Left hindlimb (tissue), 1 donor: ENCODE results near the gene ACE.

Experiments used
- DNase-seq: peaks from one replicate; pipeline ENCODE4 v3.0.0-alpha.2; 2018

Gene ACE

DNA sequence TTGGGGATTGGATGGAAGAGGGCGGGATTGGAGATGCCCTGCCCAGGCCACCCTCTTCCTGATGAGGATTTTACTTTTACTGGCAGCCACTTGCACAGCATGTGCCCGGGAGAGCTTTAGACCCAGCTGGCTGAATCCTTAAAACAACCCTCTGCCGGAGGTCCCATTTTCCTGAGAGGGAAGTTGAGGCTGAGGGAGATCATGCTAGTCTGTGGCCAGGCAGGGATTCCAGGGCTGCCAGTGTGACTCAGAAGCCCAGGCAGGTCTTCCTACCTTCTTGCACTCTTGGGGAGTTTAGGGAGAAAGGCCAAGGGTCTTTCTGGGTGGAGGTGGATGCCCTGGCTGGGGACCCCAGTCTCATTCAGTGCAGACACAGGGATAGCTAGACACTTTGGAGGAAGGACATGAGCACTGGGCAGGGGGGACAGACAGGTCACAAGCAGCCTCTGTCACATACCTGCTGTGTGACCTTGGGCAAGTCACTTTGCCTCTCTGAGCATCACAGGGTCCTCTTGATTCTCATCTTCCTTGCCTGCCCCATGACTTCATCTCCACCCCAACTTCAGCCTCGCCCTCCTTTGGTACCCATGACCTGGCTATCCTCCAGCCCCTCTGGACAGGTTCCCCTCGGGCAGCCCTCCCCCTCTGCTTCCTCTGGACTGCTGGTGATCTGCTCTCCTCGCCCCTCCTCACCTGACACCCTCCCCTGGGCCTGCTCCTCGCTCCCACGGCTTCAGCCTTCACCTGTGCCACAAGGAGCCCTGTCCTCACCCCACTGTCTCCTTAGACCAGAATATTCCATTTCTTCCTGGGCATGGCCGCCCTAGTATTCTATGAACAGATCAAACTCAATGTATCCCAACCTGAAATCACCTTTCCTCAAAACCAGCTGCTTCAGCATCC, 62.1 kb downstream of the ACE start:
- DNase-seq: no peak

DNA sequence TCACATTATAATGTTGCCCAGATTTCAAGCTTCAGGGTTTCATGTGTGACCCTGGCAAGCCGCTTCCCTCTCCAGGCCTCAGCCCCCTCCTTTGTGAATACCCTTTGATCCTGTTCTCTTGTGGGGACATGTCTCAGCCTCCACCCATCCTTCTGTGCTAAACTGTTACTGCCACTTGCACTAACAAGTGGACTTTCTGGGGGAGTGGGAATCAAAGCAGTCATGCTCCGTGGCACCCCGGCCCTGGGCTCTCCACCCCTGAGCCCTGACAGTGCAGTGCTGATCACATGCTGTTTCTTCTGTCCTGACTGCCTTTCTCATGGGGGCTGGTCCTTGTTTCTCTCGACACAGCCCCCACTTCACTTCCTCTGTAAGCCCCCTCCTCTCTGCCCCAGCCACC, 63.7 kb downstream of the ACE start:
- DNase-seq: no peak

DNA sequence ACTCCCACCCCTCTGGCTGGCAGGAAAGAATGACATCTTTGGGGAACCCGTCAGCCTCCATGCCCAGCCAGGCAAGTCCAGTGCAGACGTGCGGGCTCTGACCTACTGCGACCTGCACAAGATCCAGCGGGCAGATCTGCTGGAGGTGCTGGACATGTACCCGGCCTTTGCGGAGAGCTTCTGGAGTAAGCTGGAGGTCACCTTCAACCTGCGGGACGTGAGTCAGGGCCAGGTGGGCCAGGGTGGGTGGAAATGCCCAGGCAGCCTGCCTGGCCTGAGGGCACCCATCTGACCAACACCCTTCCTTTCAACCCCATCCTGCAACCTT, 65.3 kb downstream of the ACE start:
- DNase-seq: no peak

DNA sequence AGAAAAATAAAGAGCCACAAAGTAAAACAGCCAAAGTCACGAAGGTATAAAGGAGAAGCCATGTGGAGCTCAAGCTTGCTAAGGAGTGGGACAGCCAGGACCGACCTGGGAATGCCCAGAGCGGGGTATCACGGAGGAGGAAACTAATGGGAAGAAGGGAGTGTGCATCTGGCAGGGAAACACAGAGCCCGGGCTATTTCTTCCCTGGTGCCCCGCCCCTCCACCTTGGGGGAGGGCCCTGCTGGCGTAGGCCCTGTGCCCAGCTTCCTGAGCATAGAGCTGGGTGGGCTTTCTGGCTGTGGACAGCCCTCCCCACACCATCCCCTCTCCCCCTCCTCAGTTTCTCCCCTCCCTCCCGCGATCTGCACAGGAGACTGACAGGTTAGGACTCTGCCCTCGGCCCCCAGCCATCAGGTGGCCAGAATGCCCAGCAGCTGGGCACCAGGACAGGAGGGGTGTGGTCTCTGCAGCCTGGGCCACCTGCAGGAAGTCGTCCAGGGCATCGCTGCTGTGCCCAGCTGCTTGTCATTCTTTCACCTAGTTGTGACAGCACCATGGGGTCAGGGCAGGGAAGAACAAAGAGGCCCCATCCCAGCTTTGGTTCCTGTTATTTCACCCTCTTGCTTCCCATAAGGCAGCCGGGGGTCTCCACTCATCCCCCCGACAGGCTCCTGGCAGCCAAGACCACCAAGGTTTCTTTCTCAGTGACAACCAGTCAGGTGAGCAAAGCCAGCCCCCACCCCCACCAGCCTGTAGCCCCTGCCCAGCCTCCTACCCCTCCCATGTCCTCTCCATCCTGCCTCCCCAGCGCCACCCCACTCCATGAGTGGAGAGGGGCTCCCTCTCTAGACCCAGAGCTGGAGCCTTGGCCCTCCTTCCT, 66.3 kb downstream of the ACE start:
- DNase-seq: no peak

DNA sequence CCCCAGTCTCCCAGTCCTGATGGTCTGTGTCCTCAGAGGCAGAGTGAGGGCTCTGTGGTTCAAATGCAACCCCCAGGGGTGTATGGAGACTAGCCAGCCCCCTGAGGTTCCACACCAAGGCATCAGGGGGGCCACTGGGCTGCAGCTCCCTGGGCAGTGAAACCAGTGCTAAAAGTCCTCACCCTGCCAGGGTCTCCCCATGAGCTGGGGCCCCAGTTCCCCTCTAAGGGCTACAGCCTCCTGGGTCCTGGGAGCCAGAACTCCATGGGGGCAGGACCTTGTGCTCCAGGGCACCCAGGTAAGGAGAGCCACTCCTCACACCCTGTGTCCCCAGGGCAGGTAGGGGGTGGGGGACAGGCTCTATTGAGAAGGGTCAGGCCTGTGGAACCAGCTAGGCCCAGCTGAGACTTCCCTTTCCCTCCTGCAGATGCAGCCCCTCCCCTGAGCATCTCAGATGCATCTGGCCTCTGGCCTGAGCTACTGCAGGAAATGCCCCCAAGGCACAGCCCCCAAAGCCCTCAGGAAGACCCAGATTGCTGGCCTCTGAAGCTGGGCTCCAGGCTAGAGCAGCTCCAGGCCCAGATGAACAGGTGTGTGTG, 67.1 kb downstream of the ACE start:
- no peak for DNase-seq

DNA sequence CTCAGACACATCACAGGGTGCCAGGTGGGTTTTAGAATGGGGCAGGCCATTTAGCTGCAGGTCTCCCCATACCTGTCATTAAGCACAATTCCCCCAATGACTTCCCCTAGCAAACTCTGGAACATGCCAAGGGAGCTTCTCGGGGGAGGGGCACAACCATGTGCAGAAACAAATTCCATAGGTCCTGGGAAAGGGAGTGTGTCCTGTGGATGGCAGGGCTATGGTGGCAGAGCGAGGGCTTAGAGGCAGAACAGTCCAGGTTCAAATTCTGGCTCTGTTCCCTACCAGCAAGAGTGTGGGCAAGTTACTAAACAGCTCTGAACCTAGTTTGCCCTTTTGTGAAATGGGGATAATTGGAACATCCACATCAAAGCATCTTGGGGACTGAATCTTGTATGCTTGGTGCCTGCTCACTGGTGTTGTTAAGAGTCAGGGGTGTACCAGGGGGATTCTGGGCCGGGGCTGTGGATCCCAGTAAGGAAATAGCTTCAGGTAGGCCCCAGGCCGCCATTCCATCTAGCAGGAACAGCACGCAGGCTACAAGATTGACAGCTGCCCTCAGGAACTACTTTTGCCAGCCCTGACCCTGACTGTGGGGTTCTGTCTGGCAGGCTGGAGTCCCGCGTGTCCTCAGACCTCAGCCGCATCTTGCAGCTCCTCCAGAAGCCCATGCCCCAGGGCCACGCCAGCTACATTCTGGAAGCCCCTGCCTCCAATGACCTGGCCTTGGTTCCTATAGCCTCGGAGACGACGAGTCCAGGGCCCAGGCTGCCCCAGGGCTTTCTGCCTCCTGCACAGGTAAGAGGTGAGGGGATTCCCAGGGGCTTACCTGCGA, 67.8 kb downstream of the ACE start:
- no peak for DNase-seq

DNA sequence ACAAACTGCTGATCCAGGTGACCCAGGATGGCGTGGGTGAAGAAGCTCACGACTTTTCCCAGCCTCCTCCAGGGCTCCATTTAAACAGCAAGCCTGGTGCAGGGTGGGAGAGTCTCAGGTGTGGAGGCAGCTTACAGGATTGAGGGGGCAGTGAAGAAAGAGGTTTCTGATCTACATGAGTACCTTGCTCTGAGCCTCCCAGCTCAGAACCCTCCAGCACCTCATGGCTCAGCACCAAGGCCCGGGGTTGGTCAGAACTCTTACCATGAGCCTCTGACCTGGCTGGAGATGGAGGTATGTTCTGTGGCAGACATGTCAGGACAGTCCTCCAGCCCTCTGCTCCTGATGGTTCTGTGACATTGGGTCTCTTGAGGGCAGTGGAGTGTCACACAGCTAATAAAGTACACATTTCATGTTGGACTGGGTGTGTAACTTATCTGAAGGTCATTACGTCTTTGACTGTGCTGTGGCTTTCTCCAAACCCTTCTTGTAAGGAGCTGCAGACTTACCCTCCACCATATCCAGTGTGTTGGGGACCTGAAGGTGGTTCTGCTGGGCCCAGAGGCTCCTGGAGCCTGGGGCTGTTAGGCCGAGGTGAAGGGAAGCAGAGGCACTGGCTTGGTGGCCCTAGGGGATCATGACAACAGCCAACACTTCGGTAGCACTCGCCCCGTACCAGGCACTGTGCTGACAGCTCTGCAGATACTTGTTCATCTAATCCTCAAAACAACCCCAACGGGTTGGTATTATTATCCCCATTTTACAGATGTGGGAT, 69.6 kb downstream of the ACE start:
- no peak for DNase-seq

DNA sequence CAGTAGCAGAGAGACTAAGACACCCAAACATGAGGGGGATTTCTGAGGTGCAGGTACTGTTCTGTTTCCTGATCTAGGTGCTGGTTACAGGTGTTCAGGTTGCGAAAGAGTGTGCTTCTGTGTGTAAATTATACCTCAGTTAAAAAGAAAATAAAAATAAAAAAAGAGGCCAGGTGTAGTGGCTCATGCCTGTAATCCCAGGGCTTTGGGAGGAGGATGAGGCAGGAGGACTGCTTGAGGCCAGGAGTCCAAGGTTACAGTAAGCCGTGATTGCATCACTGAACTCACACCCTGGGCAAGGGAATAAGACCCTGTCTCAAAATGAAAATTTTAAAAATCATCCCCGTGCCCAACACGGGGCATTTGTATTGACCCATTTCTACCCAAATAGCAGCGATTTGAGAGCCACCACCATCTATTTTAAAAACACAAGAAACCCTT, 70.2 kb downstream of the ACE start:
- DNase-seq: no peak
